Measurements from ENCODE around the gene DCC.

DNA sequence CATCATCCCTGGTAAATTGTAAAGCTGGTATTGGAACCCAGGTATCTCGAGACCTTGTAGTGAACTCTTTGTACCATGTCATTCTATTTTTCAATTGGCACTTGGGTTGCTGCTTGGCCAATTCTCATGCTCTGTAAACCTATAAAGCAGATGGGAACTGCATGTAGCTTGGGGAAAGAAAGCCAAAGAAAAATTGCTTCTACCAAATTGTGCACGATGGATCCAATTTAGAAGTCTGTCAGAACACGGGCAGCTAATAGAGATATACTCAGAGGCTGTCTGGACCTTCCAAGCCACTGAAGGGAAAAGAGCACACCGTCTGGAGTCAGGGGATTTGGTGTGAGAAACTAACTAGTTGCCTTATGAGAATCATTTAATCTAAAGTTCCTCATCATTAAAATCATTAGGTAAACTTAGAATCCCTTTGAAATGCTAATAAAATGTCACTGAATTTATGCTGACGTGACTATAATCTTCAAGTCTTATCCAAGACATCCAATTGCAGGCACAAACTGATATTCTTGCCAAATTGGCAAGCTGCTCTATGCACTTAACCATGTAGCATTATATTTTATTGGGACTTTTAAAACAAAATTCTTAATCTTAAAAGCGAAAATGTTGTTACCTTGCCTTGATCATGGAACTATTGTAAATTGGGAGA lies 206.8 kb downstream of the DCC start:
- no peak for TF ChIP-seq HDAC2 (IDR thresholded peaks at IDR 0.05)
- TF ChIP-seq RAD21 (conservative IDR thresholded peaks at IDR 0.05 in 1 of 2, IDR thresholded peaks at IDR 0.05 in 1 of 2) = no peak
- TF ChIP-seq, protein P1, sequence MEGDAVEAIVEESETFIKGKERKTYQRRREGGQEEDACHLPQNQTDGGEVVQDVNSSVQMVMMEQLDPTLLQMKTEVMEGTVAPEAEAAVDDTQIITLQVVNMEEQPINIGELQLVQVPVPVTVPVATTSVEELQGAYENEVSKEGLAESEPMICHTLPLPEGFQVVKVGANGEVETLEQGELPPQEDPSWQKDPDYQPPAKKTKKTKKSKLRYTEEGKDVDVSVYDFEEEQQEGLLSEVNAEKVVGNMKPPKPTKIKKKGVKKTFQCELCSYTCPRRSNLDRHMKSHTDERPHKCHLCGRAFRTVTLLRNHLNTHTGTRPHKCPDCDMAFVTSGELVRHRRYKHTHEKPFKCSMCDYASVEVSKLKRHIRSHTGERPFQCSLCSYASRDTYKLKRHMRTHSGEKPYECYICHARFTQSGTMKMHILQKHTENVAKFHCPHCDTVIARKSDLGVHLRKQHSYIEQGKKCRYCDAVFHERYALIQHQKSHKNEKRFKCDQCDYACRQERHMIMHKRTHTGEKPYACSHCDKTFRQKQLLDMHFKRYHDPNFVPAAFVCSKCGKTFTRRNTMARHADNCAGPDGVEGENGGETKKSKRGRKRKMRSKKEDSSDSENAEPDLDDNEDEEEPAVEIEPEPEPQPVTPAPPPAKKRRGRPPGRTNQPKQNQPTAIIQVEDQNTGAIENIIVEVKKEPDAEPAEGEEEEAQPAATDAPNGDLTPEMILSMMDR (IDR thresholded peaks at IDR 0.05) = no peak
- no peak for TF ChIP-seq EP300 (IDR thresholded peaks at IDR 0.05)
- TF ChIP-seq POLR2A (IDR thresholded peaks at IDR 0.05; ENCODE audit: low read length) = no peak
- TF ChIP-seq MYC (IDR thresholded peaks at IDR 0.05; ENCODE audit: borderline replicate concordance, low read length) = no peak

Measured in A549 (cell line).